T-cell (primary cell): ENCODE measurements around the gene ULK4. TPM values are rescaled to one million over a fixed set of nuclear protein-coding genes. Genes with fewer than 3 reads are reported as not detected.

Source experiments
- ATAC-seq, 4 experiments: fragments of 200-7000 bp in 3 of 4; fragments of 150-1000 bp in 1 of 4; cut with Tn5 transposase; replicated peaks in 1 of 4; 1 replicate in 3 of 4; 2 replicates in 1 of 4; pipeline ENCODE4 v1.10.0; 2021; ENCODE audit warnings: moderate library complexity in 3 of 4, mild to moderate bottlenecking in 2 of 4, moderate number of reproducible peaks in 1 of 4
- CTCF ChIA-PET, 2 donors: fragments of 300-600 bp; sonication (Branson Sonifier 250); formaldehyde crosslinking; loops; one replicate each; lab custom pipeline; 2022; ENCODE audit warnings: antibody characterized with exemption in 2 of 2; lab: Charles Lee
- POLR2A ChIA-PET, 2 donors: fragments of 300-600 bp; sonication (Branson Sonifier 250); formaldehyde crosslinking; loops; one replicate each; lab custom pipeline; 2022; ENCODE audit warnings: antibody characterized with exemption in 2 of 2; lab: Charles Lee
- DNase-seq, 35 experiments: peaks; one replicate each; pipeline versions ENCODE4 v3.0.0 to v3.0.0-alpha.2; 2013 to 2023
- H3K27ac ChIP-seq: one replicate; pipeline ENCODE4 v1.5.1; 2013; ENCODE audit warnings: low read length
- H3K27me3 ChIP-seq, 2 experiments: replicated peaks in 1 of 2; 1 replicate in 1 of 2; 2 replicates in 1 of 2; pipeline versions ENCODE4 v1.6.1 to v1.7.0; 2013; ENCODE audit warnings: low read length in 1 of 2, mixed read lengths in 1 of 2; ENCODE audit not compliant: control insufficient read depth in 2 of 2, insufficient read depth in 2 of 2; ENCODE audit errors: extremely low read depth in 1 of 2
- H3K36me3 ChIP-seq, 2 donors: 1 replicate in 1 of 2; 2 replicates in 1 of 2; pipeline versions ENCODE4 v1.6.1 to v1.7.0; 2013; ENCODE audit warnings: low read length in 1 of 2; ENCODE audit not compliant: control insufficient read depth in 2 of 2, insufficient read depth in 1 of 2; ENCODE audit errors: extremely low read depth in 1 of 2
- H3K4me1 ChIP-seq, 2 experiments: 1 replicate in 1 of 2; 2 replicates in 1 of 2; pipeline versions ENCODE4 v1.6.1 to v1.7.0; 2013; ENCODE audit warnings: low read length in 2 of 2, mixed read lengths in 1 of 2; ENCODE audit not compliant: insufficient read depth in 2 of 2, control insufficient read depth in 1 of 2; ENCODE audit errors: extremely low read depth in 1 of 2
- H3K4me3 ChIP-seq, 2 donors: 1 replicate in 1 of 2; 2 replicates in 1 of 2; pipeline versions ENCODE4 v1.5.1 to v1.7.0; 2013; ENCODE audit warnings: mild to moderate bottlenecking in 2 of 2, low read length in 1 of 2, moderate library complexity in 1 of 2; ENCODE audit not compliant: control insufficient read depth in 1 of 2; ENCODE audit errors: extremely low read depth in 1 of 2
- H3K9me3 ChIP-seq: 2 replicates; pipeline ENCODE4 v1.7.0; 2013
- H3K27ac Mint-ChIP-seq, 2 donors: one replicate each; pipeline ENCODE4 v1.8.0; 2020 to 2021; ENCODE audit warnings: mild to moderate bottlenecking in 2 of 2, mixed read lengths in 2 of 2
- H3K27me3 Mint-ChIP-seq, 2 donors: one replicate each; pipeline ENCODE4 v1.8.0; 2021 to 2022; ENCODE audit warnings: mixed read lengths in 2 of 2
- H3K36me3 Mint-ChIP-seq: one replicate; pipeline ENCODE4 v1.8.0; 2021; ENCODE audit warnings: mixed read lengths
- H3K4me1 Mint-ChIP-seq, 3 donors: one replicate each; pipeline ENCODE4 v1.8.0; 2020 to 2022; ENCODE audit warnings: mixed read lengths in 3 of 3, mild to moderate bottlenecking in 1 of 3
- H3K4me3 Mint-ChIP-seq, 3 donors: one replicate each; pipeline ENCODE4 v1.8.0; 2020 to 2022; ENCODE audit warnings: mild to moderate bottlenecking in 3 of 3, mixed read lengths in 3 of 3, moderate library complexity in 3 of 3
- H3K9me3 Mint-ChIP-seq, 3 donors: one replicate each; pipeline ENCODE4 v1.8.0; 2020 to 2022; ENCODE audit warnings: mixed read lengths in 3 of 3
- WGBS: methylation state at CpG from one replicate; pipeline ENCODE4 v1.1.5; 2013; ENCODE audit warnings: missing lambda C conversion rate; ENCODE audit not compliant: insufficient coverage; 5-methylcytosine and 5-hydroxymethylcytosine counted together
- total RNA-seq, 35 experiments: library from RNA in 6 of 35; stranded (reverse) in 6 of 35; fragments of 120-200 nt in 1 of 35; gene quantifications; one replicate each; pipeline versions ENCODE4 v1.2.1 to v1.2.4 and lab custom pipeline; 2013 to 2026

Gene ULK4
- total RNA-seq, 5 donors from 2014 or later (not counting 1 experiment from before 2014, with no cell fraction given): 17.5 to 28.2 (median 19.7) TPM

- no peaks in the 10 kb centered on the region for H3K36me3 Mint-ChIP-seq
- CTCF ChIA-PET: interaction anchor here in 1 of 2 donors (1.0 kb wide), 1 partner anchor 889 kb away, joined by 4 read pairs; the partner anchor contains the start of gene EIF1B
- DNase-seq: peak in 14 of 35 experiments; percentile 2 to 38 (median 7)
These were observed 763.4 kb downstream of the ULK4 start for GRCh38 chr3:41198526-41198925.

GRCh38 chr3:41198046-41198445 is 763.9 kb downstream of the ULK4 start:
- ChIA-PET POLR2A (interaction anchor here in 1 of 2 donors (0.7 to 2.0 kb wide), 2 partner anchors 16 to 36 kb away, joined by 3 to 15 read pairs; no protein-coding TSS in a partner anchor), CTCF (no interaction called here)
- no peaks in the 10 kb centered on the region for H3K9me3 ChIP-seq
- no peaks in the 10 kb centered on the region for H3K9me3 Mint-ChIP-seq
- no peaks in the 10 kb centered on the region for H3K36me3 ChIP-seq
- H3K4me3 ChIP-seq: no peak overlapping the region
- H3K4me1 ChIP-seq: peaks cover 13 to 28% of the 10 kb centered on the region in 2 experiments
- peaks cover 23 to 37% (median 27%) of the 10 kb centered on the region in 3 donors for H3K4me1 Mint-ChIP-seq
- H3K27me3 Mint-ChIP-seq: no peaks in the 10 kb centered on the region
- H3K27me3 ChIP-seq: no peaks in the 10 kb centered on the region
- no peaks in the 10 kb centered on the region for H3K36me3 Mint-ChIP-seq
- H3K4me3 Mint-ChIP-seq: peak overlapping the region; percentile 81 to 89 (median 86)
- ATAC-seq: no peak
- no peak for DNase-seq
- WGBS: no CpG with 5 or more reads among the region's 7 CpGs
- no peak overlapping the region for H3K27ac Mint-ChIP-seq
- no peak overlapping the region for H3K27ac ChIP-seq

More at GRCh38 chr3:41198526-41198925, 763.4 kb downstream of the ULK4 start:
- Histone ChIP-seq H3K4me3 (peak overlapping the region; percentile 89 to 99), H3K4me1 (peaks cover 13 to 33% of the 10 kb centered on the region in 2 experiments), H3K36me3 (no peaks in the 10 kb centered on the region), H3K27ac (no peak overlapping the region), H3K27me3 (no peaks in the 10 kb centered on the region), H3K9me3 (no peaks in the 10 kb centered on the region)
- H3K4me3 Mint-ChIP-seq: peak overlapping the region; percentile 81 to 89 (median 86)
- no peak for ATAC-seq
- POLR2A ChIA-PET: interaction anchor here in 1 of 2 donors (0.7 to 2.0 kb wide), 2 partner anchors 16 to 35 kb away, joined by 3 to 15 read pairs; no protein-coding TSS in a partner anchor
- H3K4me1 Mint-ChIP-seq: peaks cover 28 to 42% (median 32%) of the 10 kb centered on the region in 3 donors
- H3K27me3 Mint-ChIP-seq: no peaks in the 10 kb centered on the region
- no peaks in the 10 kb centered on the region for H3K9me3 Mint-ChIP-seq
- peak overlapping the region; percentile 77 to 82 for H3K27ac Mint-ChIP-seq
- 9% methylated on average over 20 of the region's 20 CpGs for WGBS

Other genes starting within 250 kb of the ULK4 start
- gene TRAK1, start 129.3 kb upstream of the ULK4 start, total RNA-seq: 10 to 100 TPM; 18.5 to 22.4 (median 20.4) TPM